Fibroblast of mammary gland (primary cell): ENCODE measurements around the gene PNLIP.

ENCODE experiments used
- DNase-seq: peaks from one replicate; pipeline ENCODE4 v3.0.0-alpha.2; 2010; ENCODE audit warnings: low read depth
- H3K4me3 ChIP-seq: 2 replicates; pipeline ENCODE4 v1.5.1; 2011; ENCODE audit warnings: low read depth, mild to moderate bottlenecking, low read length, moderate library complexity; ENCODE audit not compliant: control insufficient read depth
- CTCF ChIP-seq: conservative IDR thresholded peaks from 2 replicates; pipeline ENCODE4 v1.5.1; 2011; ENCODE audit warnings: low read depth, low read length, inconsistent platforms; ENCODE audit not compliant: control insufficient read depth, insufficient read depth

PNLIP gene

GRCh38 chr10:116545756-116546155 is at the start of gene PNLIP:
TSS of gene PNLIP (plus strand) at chr10:116545931. CDS start at chr10:116546093, 162 bp downstream.
- no peak for DNase-seq
- no peak for TF ChIP-seq CTCF
- no peak within 1 kb of the TSS for H3K4me3 ChIP-seq

GRCh38 chr10:116504786-116505185 is 40.9 kb upstream of the PNLIP start:
- DNase-seq: no peak
- TF ChIP-seq CTCF: no peak

GRCh38 chr10:116510565-116510964 is 35.2 kb upstream of the PNLIP start:
- no peak overlapping the region for H3K4me3 ChIP-seq
- no peak for DNase-seq
- TF ChIP-seq CTCF: no peak

More at GRCh38 chr10:116504786-116505185, 40.9 kb upstream of the PNLIP start:
- H3K4me3 ChIP-seq: no peak overlapping the region

GRCh38 chr10:116511365-116511764 is 34.4 kb upstream of the PNLIP start:
- TF ChIP-seq CTCF: no peak
- H3K4me3 ChIP-seq: no peak overlapping the region
- DNase-seq: no peak

- DNase-seq: peak; percentile 50
- no peak overlapping the region for H3K4me3 ChIP-seq
- TF ChIP-seq CTCF: peak; percentile 77
Observed at GRCh38 chr10:116521424-116522290, 24.1 kb upstream of the PNLIP start.

- DNase-seq: no peak
- H3K4me3 ChIP-seq: no peak overlapping the region
- no peak for TF ChIP-seq CTCF
Observed at GRCh38 chr10:116522803-116523381, 22.8 kb upstream of the PNLIP start.
